ENCODE data around the gene SULT1C2. TPM values are rescaled to one million over a fixed set of nuclear protein-coding genes. Genes with fewer than 3 reads are reported as not detected.
"Not testable (repeated sequence)": the region's sequence is repeated elsewhere in the genome, so short reads cannot be mapped to it uniquely, and the experiment has no call there.

The SULT1C2 gene
- total RNA-seq, 4 donors from 2014 or later, result 1.3 to 55.3 (median 19.3) TPM

DNA sequence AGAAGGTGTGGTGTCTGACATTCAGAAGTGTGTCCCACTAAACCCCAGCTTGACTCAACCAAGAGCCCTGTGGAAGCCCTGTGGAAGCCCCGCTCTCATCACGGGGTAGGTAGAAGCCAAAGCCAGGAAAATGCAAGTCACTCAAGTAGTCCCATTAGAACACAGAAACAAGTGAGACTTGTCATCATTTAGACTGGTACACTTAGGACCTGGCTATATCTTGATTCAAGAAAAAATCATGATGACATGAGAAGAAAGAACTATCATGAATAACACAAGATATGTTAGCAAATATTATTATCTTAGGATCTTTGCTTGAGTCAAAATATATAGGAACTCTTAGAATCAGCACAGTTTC is 60.9 kb downstream of the SULT1C2 start:
- no peak for DNase-seq
- no peaks in the 10 kb centered on the region for H3K4me1 ChIP-seq
- TF ChIP-seq POLR2A (IDR thresholded peaks at IDR 0.05), result no peak

DNA sequence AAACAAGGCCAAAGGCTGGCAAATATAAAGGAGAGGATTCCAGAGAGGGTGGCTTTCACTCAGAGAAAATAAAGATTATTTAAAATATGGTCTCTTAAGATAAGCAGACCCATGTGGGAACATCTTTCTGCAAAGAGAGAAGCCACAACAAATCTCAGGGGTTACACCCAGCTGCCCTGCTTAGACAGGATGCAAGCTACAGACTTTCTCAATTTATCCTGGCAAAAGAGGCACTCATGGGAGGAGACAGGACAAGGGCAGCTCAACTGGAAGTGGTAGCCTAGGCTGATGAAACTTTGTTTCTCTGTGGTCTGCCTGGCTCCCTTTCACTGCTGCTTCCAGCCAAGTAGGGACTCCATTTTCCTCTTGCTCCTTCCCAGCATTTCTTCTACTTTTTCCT is 63.2 kb downstream of the SULT1C2 start:
- Histone ChIP-seq H3K4me3 (no peak overlapping the region), H3K9me3 (no peaks in the 10 kb centered on the region), H3K27ac (no peak overlapping the region), H3K36me3 (no peaks in the 10 kb centered on the region), H3K27me3 (no peaks in the 10 kb centered on the region), H3K4me1 (no peaks in the 10 kb centered on the region)
- DNase-seq, result no peak
- TF ChIP-seq, protein P1, sequence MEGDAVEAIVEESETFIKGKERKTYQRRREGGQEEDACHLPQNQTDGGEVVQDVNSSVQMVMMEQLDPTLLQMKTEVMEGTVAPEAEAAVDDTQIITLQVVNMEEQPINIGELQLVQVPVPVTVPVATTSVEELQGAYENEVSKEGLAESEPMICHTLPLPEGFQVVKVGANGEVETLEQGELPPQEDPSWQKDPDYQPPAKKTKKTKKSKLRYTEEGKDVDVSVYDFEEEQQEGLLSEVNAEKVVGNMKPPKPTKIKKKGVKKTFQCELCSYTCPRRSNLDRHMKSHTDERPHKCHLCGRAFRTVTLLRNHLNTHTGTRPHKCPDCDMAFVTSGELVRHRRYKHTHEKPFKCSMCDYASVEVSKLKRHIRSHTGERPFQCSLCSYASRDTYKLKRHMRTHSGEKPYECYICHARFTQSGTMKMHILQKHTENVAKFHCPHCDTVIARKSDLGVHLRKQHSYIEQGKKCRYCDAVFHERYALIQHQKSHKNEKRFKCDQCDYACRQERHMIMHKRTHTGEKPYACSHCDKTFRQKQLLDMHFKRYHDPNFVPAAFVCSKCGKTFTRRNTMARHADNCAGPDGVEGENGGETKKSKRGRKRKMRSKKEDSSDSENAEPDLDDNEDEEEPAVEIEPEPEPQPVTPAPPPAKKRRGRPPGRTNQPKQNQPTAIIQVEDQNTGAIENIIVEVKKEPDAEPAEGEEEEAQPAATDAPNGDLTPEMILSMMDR (IDR thresholded peaks at IDR 0.05), result no peak

More for the DNA sequence above, 60.9 kb downstream of the SULT1C2 start:
- Histone ChIP-seq H3K27ac (no peak overlapping the region), H3K9me3 (no peaks in the 10 kb centered on the region), H3K27me3 (no peaks in the 10 kb centered on the region), H3K36me3 (no peaks in the 10 kb centered on the region), H3K4me3 (no peak overlapping the region)

GRCh38 chr2:108354136-108354535 is 65.4 kb downstream of the SULT1C2 start:
- Histone ChIP-seq H3K36me3 (no peaks in the 10 kb centered on the region), H3K4me3 (no peak overlapping the region), H3K27ac (no peak overlapping the region), H3K9me3 (no peaks in the 10 kb centered on the region), H3K4me1 (no peaks in the 10 kb centered on the region), H3K27me3 (no peaks in the 10 kb centered on the region)
- TF ChIP-seq POLR2A (IDR thresholded peaks at IDR 0.05), result no peak
- TF ChIP-seq, protein P1 (IDR thresholded peaks at IDR 0.05), result no peak
- DNase-seq, result no peak

DNA sequence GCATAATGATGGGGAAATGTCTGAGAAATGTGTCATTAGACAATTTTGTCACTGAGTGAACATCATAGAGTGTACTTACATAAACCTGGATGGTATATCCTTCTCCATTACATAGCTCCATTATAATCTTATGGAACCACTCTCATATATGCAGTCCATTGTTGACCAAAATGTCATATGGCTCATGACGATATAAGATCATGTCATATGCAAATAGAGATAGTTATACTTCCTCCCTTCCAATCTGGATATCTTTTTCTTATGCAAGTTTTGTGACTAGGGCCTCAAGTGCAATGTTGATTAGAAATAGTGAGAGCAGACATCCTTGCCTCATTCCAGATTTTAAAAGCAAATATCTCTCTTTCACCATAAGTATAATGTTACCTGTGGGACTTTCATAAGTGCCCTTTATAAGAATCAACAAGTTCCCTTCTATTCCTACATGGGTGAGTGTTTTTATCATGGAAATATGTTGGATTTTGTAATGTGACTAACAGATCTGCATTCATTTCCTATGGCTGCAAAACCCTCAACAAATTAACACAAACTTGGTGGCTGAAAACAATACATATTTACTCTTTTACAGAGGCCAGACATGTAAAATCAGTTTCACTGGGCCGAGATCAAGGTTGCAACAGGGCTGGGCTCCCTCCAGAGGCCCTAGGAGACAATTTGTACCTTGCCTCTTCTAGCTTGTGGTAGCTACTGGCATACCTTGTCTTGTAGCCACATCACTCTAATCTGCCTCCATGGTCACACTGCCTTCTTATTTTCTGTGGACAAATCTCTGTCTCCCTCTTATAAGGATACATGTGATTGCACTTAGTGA is 67.4 kb downstream of the SULT1C2 start:
- Histone ChIP-seq H3K9me3 (no peaks in the 10 kb centered on the region), H3K27me3 (no peaks in the 10 kb centered on the region), H3K36me3 (no peaks in the 10 kb centered on the region), H3K4me1 (no peaks in the 10 kb centered on the region), H3K27ac (no peak overlapping the region), H3K4me3 (no peak overlapping the region)
- DNase-seq, result no peak
- TF ChIP-seq POLR2A (IDR thresholded peaks at IDR 0.05), result no peak
- TF ChIP-seq, protein P1 (IDR thresholded peaks at IDR 0.05), result no peak

DNA sequence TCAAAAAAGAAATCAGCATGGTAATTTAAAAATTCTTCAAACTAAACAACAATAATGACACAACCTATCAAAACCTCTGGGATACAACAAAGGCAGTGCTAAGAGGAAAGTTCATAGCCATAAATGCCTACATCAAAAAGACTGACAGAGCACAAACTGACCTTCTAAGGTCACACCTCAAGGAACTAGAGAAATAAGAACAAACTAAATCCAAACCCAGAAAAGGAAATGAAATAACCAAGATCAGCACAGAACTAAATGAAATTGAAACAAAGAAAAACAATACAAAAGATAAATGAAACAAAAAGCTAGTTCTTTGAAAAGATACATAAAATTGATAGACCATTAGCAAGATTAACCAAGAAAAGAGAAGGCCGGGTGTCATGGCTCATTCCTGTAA is 70.6 kb downstream of the SULT1C2 start:
- H3K36me3 ChIP-seq, DNase-seq: not testable (repeated sequence)

More for the DNA sequence above, 70.6 kb downstream of the SULT1C2 start:
- not testable (repeated sequence) for H3K9me3 ChIP-seq, H3K4me3 ChIP-seq, H3K4me1 ChIP-seq, H3K27ac ChIP-seq, H3K27me3 ChIP-seq

Other genes starting within 250 kb of the SULT1C2 start
- 10 to 100 TPM in 2 of 4 donors, 1 to 10 TPM in 1, not detected in 1; 7.8 to 14.8 (median 14.7) TPM for gene SULT1C3, start 48.9 kb upstream of the SULT1C2 start, total RNA-seq
- gene SULT1C4, start 89.1 kb downstream of the SULT1C2 start, total RNA-seq, result 1 to 10 TPM in 3 of 4 donors, not detected in 1; 1.3 to 5.8 (median 1.9) TPM
- gene GCC2, start 160.3 kb downstream of the SULT1C2 start, total RNA-seq, result 100 to 1,000 TPM in 1 of 4 donors, 10 to 100 TPM in 3; 64.6 to 164 (median 95.6) TPM
- 10 to 100 TPM; 24.2 to 78.4 (median 39.6) TPM for gene LIMS1, start 245.6 kb downstream of the SULT1C2 start, total RNA-seq

Data from Peyer's patch (tissue), 4 donors.